Muscle of arm (tissue), 12 donors: Measurements from ENCODE around the gene SPEM1. TPM values are rescaled to one million over a fixed set of nuclear protein-coding genes. Genes with fewer than 3 reads are reported as not detected.
"Not testable (repeated sequence)": the region's sequence is repeated elsewhere in the genome, so short reads cannot be mapped to it uniquely, and the experiment has no call there.

ENCODE experiments used
- DNase-seq: peaks from one replicate; pipeline ENCODE4 v3.0.0-alpha.2; 2013
- polyA plus RNA-seq, 12 donors: library from polyadenylated mRNA; unstranded; fragments of 120-200 nt; gene quantifications; one replicate each; pipeline ENCODE4 v1.2.1, GENCODE V29; 2013; ENCODE audit not compliant: insufficient read length in 12 of 12

The SPEM1 gene
- polyA plus RNA-seq, 12 donors: not detected

DNA sequence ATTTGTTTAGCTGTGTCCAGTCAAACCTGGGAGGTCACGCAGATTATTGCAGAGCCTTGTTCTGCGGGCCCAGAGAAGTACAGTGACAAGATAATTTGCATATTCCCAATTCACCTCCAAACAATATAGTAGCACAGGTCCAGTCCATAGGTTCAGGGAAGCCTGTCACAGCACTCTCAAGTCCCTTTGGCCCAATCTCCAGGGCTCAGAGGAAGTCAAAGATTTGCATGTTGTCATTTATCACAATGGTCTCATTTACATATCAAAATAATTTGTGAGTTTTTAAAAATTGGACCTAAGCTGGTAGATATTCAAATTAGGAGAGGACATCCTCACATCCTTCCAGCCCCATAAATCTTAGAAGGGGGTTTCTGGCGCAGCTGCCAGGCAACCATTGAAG, 47.4 kb downstream of the SPEM1 start:
- no peak for DNase-seq

DNA sequence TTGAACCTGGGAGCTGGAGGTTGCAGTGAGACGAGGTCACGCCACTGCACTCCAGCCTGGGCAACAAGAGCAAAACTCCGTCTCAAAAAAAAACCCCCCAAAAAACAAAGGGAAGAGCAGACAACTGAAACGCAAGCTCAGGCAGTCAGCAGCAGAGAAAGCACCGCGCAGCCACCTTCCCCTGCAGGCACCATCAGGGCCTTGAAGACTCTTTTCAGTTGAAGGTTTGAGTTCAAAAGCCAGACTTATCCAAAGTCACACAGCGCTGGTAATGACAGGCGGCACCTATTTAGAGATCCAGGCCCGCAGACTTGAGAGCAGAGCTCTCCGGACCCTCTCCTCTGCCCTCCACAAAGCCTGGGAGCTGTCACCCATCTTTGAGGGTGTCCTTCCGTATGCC, 48.2 kb downstream of the SPEM1 start:
- DNase-seq: no peak

DNA sequence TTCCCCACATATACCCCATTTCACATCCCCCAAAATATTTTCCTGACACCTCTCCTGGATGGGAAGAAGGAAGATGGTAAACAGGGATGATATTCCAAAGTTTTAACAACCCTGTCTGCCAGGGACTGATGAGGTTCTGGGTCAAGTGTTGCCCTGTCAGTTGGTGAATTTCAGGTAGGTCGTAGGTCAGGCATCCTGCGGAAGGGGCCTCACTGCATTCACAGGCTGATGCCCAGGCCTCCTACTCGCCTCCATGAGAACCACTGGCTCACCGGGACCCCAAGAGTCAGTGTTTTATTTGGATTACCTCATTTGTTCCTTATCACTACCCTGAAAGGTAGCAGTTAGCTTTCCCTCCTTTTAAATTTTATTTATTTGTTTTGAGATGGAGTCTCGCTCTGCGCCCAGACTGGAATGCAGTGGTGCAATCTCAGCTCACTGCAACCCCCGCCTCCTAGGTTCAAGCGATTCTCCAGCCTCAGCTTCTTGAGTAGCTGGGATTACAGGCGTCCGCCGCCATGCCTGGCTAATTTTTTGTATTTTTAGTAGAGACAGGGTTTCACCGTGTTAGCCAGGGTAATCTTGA, 48.8 kb downstream of the SPEM1 start:
- no peak for DNase-seq

DNA sequence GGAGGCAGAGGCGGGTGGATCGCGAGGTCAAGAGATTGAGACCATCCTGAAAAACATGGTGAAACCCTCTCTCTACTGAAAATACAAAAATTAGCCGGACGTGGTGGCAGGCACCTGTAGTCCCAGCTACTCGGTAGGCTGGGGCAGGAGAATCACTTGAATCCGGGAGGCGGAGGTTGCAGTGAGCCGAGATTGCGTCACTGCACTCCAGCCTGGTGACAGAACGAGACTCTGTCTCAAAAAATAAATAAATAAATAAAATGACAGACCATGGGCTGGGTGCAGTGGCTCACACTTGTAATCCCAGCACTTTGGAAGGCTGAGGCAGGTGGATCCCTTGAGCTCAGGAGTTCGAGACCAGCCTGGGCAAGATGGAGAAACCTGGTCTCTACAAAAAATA, 49.7 kb downstream of the SPEM1 start:
- DNase-seq: not testable (repeated sequence)

DNA sequence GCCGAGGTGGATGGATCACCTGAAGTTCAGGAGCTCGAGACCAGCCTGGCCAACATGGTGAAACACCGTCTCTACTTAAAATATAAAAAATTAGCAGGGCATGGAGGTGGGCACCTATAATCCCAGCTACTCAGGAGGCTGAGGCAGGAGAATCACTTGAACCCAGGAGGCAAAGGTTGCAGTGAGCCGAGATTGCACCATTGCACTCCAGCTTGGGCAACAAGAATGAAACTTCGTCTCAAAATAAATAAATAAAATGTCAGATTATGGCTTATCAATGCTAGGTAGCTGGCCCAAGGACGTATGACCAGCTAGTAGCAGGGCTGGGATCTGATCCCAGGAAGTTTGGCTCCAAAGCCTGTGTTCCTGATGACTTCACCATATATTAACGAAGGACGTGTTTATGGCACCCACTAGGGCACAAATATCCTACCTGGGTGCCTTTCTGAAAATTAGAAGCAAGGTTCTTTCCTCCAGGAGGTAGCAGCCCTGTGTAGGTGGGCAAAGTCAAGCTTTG, 50.4 kb downstream of the SPEM1 start:
- not testable (repeated sequence) for DNase-seq

Other genes with a start within 250 kb of the SPEM1 start
- gene ASGR1, start 241.0 kb upstream of the SPEM1 start, polyA plus RNA-seq: 1 to 10 TPM in 10 of 12 donors, not detected in 2; 1.4 to 10.0 (median 2.2) TPM
- gene DLG4, start 200.5 kb upstream of the SPEM1 start, polyA plus RNA-seq: 10 to 100 TPM in 11 of 12 donors, not detected in 1; 14.8 to 47.6 (median 19.5) TPM
- gene ACADVL, start 200.4 kb upstream of the SPEM1 start, polyA plus RNA-seq: 100 to 1,000 TPM in 11 of 12 donors, not detected in 1; 217 to 359 (median 236) TPM
- 10 to 100 TPM in 11 of 12 donors, not detected in 1; 26.7 to 49.0 (median 33.7) TPM for gene DVL2, start 185.8 kb upstream of the SPEM1 start, polyA plus RNA-seq
- 10 to 100 TPM in 11 of 12 donors, not detected in 1; 22.6 to 56.9 (median 33.3) TPM for gene PHF23, start 180.9 kb upstream of the SPEM1 start, polyA plus RNA-seq
- 100 to 1,000 TPM in 11 of 12 donors, not detected in 1; 201 to 913 (median 299) TPM for gene GABARAP, start 177.9 kb upstream of the SPEM1 start, polyA plus RNA-seq
- 100 to 1,000 TPM in 11 of 12 donors, not detected in 1; 152 to 205 (median 181) TPM for gene CTDNEP1, start 168.6 kb upstream of the SPEM1 start, polyA plus RNA-seq
- gene ELP5, start 168.1 kb upstream of the SPEM1 start, polyA plus RNA-seq: 10 to 100 TPM in 11 of 12 donors, not detected in 1; 32.1 to 70.1 (median 38.0) TPM
- 10 to 100 TPM in 1 of 12 donors, 1 to 10 TPM in 7, under 1 TPM in 3, not detected in 1; 0.32 to 39.4 (median 1.1) TPM for gene CLDN7, start 157.8 kb upstream of the SPEM1 start, polyA plus RNA-seq
- 10 to 100 TPM in 10 of 12 donors, 1 to 10 TPM in 1, not detected in 1; 6.9 to 49.0 (median 19.5) TPM for gene SLC2A4, start 138.6 kb upstream of the SPEM1 start, polyA plus RNA-seq
- gene YBX2, start 125.7 kb upstream of the SPEM1 start, polyA plus RNA-seq: 1 to 10 TPM in 9 of 12 donors, under 1 TPM in 2, not detected in 1; 0.41 to 6.7 (median 2.3) TPM
- gene EIF5A, start 112.7 kb upstream of the SPEM1 start, polyA plus RNA-seq: 100 to 1,000 TPM; 199 to 437 (median 272) TPM
- gene GPS2, start 105.0 kb upstream of the SPEM1 start, polyA plus RNA-seq: 100 to 1,000 TPM in 1 of 12 donors, 10 to 100 TPM in 10, not detected in 1; 56.0 to 125 (median 60.5) TPM
- 10 to 100 TPM in 11 of 12 donors, not detected in 1; 12.7 to 24.9 (median 17.4) TPM for gene NEURL4, start 91.0 kb upstream of the SPEM1 start, polyA plus RNA-seq
- gene ACAP1, start 83.8 kb upstream of the SPEM1 start, polyA plus RNA-seq: 10 to 100 TPM in 3 of 12 donors, 1 to 10 TPM in 8, not detected in 1; 2.8 to 17.4 (median 8.1) TPM
- gene KCTD11, start 68.2 kb upstream of the SPEM1 start, polyA plus RNA-seq: 1 to 10 TPM in 11 of 12 donors, not detected in 1; 5.0 to 9.0 (median 6.6) TPM
- gene TMEM95, start 65.2 kb upstream of the SPEM1 start, polyA plus RNA-seq: not detected
- 1 to 10 TPM in 2 of 12 donors, under 1 TPM in 8, not detected in 2; 0.15 to 3.8 (median 0.47) TPM for gene TNK1, start 39.2 kb upstream of the SPEM1 start, polyA plus RNA-seq
- gene PLSCR3, start 25.8 kb upstream of the SPEM1 start, polyA plus RNA-seq: 10 to 100 TPM in 11 of 12 donors, not detected in 1; 19.8 to 52.1 (median 23.2) TPM
- gene TMEM256, start 16.2 kb upstream of the SPEM1 start, polyA plus RNA-seq: 10 to 100 TPM in 11 of 12 donors, not detected in 1; 45.1 to 67.7 (median 49.8) TPM
- gene NLGN2, start 12.5 kb upstream of the SPEM1 start, polyA plus RNA-seq: 10 to 100 TPM in 11 of 12 donors, not detected in 1; 17.0 to 37.6 (median 24.5) TPM
- gene SPEM2, start 5.3 kb downstream of the SPEM1 start, polyA plus RNA-seq: not detected
- not detected for gene SPEM3, start 8.5 kb downstream of the SPEM1 start, polyA plus RNA-seq
- 1 to 10 TPM in 3 of 12 donors, under 1 TPM in 7, not detected in 2; 0.62 to 2.2 (median 0.86) TPM for gene TMEM102, start 15.1 kb downstream of the SPEM1 start, polyA plus RNA-seq
- gene FGF11, start 19.2 kb downstream of the SPEM1 start, polyA plus RNA-seq: 10 to 100 TPM in 1 of 12 donors, 1 to 10 TPM in 9, under 1 TPM in 1, not detected in 1; 0.97 to 15.9 (median 2.4) TPM
- gene CHRNB1, start 24.7 kb downstream of the SPEM1 start, polyA plus RNA-seq: 10 to 100 TPM in 11 of 12 donors, not detected in 1; 35.1 to 91.7 (median 79.7) TPM
- 10 to 100 TPM in 11 of 12 donors, not detected in 1; 20.6 to 54.7 (median 24.4) TPM for gene ZBTB4, start 59.3 kb downstream of the SPEM1 start, polyA plus RNA-seq
- gene SLC35G6, start 61.1 kb downstream of the SPEM1 start, polyA plus RNA-seq: under 1 TPM in 9 of 12 donors, not detected in 3; 0.08 to 0.65 (median 0.29) TPM
- 100 to 1,000 TPM in 2 of 12 donors, 10 to 100 TPM in 10; 42.7 to 443 (median 60.3) TPM for gene POLR2A, start 64.0 kb downstream of the SPEM1 start, polyA plus RNA-seq
- gene TNFSF12, start 128.7 kb downstream of the SPEM1 start, polyA plus RNA-seq: 10 to 100 TPM in 11 of 12 donors, not detected in 1; 18.6 to 34.0 (median 24.7) TPM
- 10 to 100 TPM in 1 of 12 donors, 1 to 10 TPM in 10, not detected in 1; 2.8 to 21.1 (median 4.4) TPM for gene TNFSF13, start 138.4 kb downstream of the SPEM1 start, polyA plus RNA-seq
- 10 to 100 TPM in 11 of 12 donors, not detected in 1; 30.8 to 61.1 (median 43.5) TPM for gene SENP3, start 141.6 kb downstream of the SPEM1 start, polyA plus RNA-seq
- 100 to 1,000 TPM in 1 of 12 donors, 10 to 100 TPM in 10, not detected in 1; 16.8 to 222 (median 25.6) TPM for gene CD68, start 159.3 kb downstream of the SPEM1 start, polyA plus RNA-seq
- gene MPDU1, start 163.5 kb downstream of the SPEM1 start, polyA plus RNA-seq: 10 to 100 TPM in 11 of 12 donors, not detected in 1; 26.7 to 60.9 (median 46.7) TPM
- gene SOX15, start 169.8 kb downstream of the SPEM1 start, polyA plus RNA-seq: 10 to 100 TPM in 1 of 12 donors, 1 to 10 TPM in 9, not detected in 2; 1.3 to 12.9 (median 1.8) TPM
- 10 to 100 TPM in 11 of 12 donors, not detected in 1; 30.5 to 71.8 (median 37.0) TPM for gene FXR2, start 194.6 kb downstream of the SPEM1 start, polyA plus RNA-seq
- 10 to 100 TPM in 11 of 12 donors, not detected in 1; 44.5 to 83.2 (median 68.8) TPM for gene SAT2, start 207.5 kb downstream of the SPEM1 start, polyA plus RNA-seq
- gene SHBG, start 209.8 kb downstream of the SPEM1 start, polyA plus RNA-seq: 1 to 10 TPM in 7 of 12 donors, under 1 TPM in 3, not detected in 2; 0.60 to 2.1 (median 1.2) TPM
- 10 to 100 TPM in 11 of 12 donors, not detected in 1; 15.8 to 39.9 (median 26.1) TPM for gene ATP1B2, start 230.6 kb downstream of the SPEM1 start, polyA plus RNA-seq